Loucy (cell line): ENCODE measurements around the gene ATP5PF.

Experiments
- EZH2phosphoT487 ChIP-seq: fragments of 200-600 bp; IDR thresholded peaks from 2 replicates; pipeline ENCODE4 v1.6.1; 2018; ENCODE audit warnings: antibody characterized with exemption, mild to moderate bottlenecking, moderate library complexity, borderline replicate concordance
- TF ChIP-seq, protein P1 (sequence below): fragments of 200-600 bp; sonication (generic); conservative IDR thresholded peaks from 2 replicates; pipeline ENCODE4 v1.5.1; 2014; ENCODE audit warnings: mild to moderate bottlenecking, antibody characterized with exemption, low read length

DNA sequence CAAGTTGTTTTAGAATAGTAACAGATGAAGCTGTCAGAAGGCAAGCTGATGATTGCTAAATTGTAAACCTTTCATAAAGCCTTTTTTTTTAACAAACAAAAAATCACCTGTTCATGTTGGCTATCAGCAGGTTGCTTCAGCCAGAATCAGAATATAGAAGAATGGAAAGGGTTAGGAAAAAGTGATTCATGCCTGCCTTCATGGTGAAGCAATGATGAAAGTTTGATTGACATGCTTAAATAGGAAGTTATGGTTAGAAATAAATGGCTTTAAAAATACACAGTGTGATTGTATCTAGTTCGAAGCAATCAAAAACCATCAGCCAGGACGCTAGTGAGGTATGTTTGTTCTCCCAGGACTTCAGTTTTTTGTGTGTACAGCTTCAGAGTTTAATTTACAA lies 38.0 kb upstream of the ATP5PF start:
- TF ChIP-seq, protein P1, sequence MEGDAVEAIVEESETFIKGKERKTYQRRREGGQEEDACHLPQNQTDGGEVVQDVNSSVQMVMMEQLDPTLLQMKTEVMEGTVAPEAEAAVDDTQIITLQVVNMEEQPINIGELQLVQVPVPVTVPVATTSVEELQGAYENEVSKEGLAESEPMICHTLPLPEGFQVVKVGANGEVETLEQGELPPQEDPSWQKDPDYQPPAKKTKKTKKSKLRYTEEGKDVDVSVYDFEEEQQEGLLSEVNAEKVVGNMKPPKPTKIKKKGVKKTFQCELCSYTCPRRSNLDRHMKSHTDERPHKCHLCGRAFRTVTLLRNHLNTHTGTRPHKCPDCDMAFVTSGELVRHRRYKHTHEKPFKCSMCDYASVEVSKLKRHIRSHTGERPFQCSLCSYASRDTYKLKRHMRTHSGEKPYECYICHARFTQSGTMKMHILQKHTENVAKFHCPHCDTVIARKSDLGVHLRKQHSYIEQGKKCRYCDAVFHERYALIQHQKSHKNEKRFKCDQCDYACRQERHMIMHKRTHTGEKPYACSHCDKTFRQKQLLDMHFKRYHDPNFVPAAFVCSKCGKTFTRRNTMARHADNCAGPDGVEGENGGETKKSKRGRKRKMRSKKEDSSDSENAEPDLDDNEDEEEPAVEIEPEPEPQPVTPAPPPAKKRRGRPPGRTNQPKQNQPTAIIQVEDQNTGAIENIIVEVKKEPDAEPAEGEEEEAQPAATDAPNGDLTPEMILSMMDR, result no peak
- no peak for TF ChIP-seq EZH2phosphoT487
